GM12878 (cell line): ENCODE measurements around the gene BTNL9. TPM values are rescaled to one million over a fixed set of nuclear protein-coding genes. Genes with fewer than 3 reads are reported as not detected.

Experiments
- ATAC-seq: fragments of 200-7000 bp; cut with Tn5 transposase; 3 replicates; pipeline ENCODE4 v1.9.1; 2020; ENCODE audit warnings: mild to moderate bottlenecking, moderate library complexity
- BruUV-seq: library from RNA; stranded (reverse); fragments of 400-500 nt; replicated peaks from 2 replicates; lab custom pipeline; 2021; lab: Mats Ljungman, UMichigan
- CTCF ChIA-PET: fragments of 300-600 bp; sonication (Branson Sonifier 250); formaldehyde crosslinking; extraction: SDS; loops from one replicate; lab custom pipeline; 2021; ENCODE audit warnings: inconsistent platforms; lab: Yijun Ruan, JAX
- POLR2A ChIA-PET: fragments of 350-600 bp; formaldehyde crosslinking; extraction: SDS; loops from one replicate; lab custom pipeline; 2021; ENCODE audit warnings: inconsistent platforms; lab: Charles Lee
- RAD21 ChIA-PET: fragments of 300-600 bp; sonication (Branson Sonifier 250); formaldehyde crosslinking; loops from one replicate; lab custom pipeline; 2023; ENCODE audit warnings: antibody characterized with exemption; ENCODE audit not compliant: unreplicated experiment; lab: Charles Lee
- SMC1A ChIA-PET: fragments of 300-600 bp; sonication (Branson Sonifier 250); formaldehyde crosslinking; loops from one replicate; lab custom pipeline; 2023; ENCODE audit not compliant: unreplicated experiment, uncharacterized antibody; lab: Charles Lee
- DNase-seq: peaks from one replicate; pipeline ENCODE4 v3.0.0-alpha.2; 2011; ENCODE audit warnings: low read depth, low spot score
- FAIRE-seq: peaks from 3 replicates; lab custom pipeline; 2011; peaks lifted over from hg19 to GRCh38; lab: Jason Lieb, UNC
- H2AFZ ChIP-seq: 2 replicates; pipeline ENCODE4 v1.6.0; 2011; ENCODE audit warnings: low read depth, low read length, control low read depth; ENCODE audit not compliant: control insufficient read depth
- H3K27ac ChIP-seq: 2 replicates; pipeline ENCODE4 v1.5.1; 2011; ENCODE audit warnings: control low read depth; ENCODE audit not compliant: control insufficient read depth, insufficient read depth
- H3K27me3 ChIP-seq, 2 experiments: replicated peaks in 1 of 2; 2 replicates each; pipeline versions ENCODE4 v1.6.0 to v1.6.1; 2011; ENCODE audit warnings: low read length in 1 of 2; ENCODE audit not compliant: control insufficient read depth in 2 of 2, insufficient read depth in 2 of 2
- H3K36me3 ChIP-seq, 2 experiments: 2 replicates each; pipeline ENCODE4 v1.5.1; 2011; ENCODE audit warnings: low read length in 1 of 2; ENCODE audit not compliant: control insufficient read depth in 2 of 2, insufficient read depth in 2 of 2
- H3K4me1 ChIP-seq: 2 replicates; pipeline ENCODE4 v1.6.1; 2011; ENCODE audit warnings: mild to moderate bottlenecking, low read length, moderate library complexity, mixed read lengths; ENCODE audit not compliant: control insufficient read depth, insufficient read depth
- H3K4me2 ChIP-seq: 2 replicates; pipeline ENCODE4 v1.6.0; 2011; ENCODE audit warnings: control low read depth; ENCODE audit not compliant: control insufficient read depth, insufficient read depth
- H3K4me3 ChIP-seq: fragments of 200-600 bp; sonication (generic); 2 replicates; pipeline ENCODE4 v1.5.1; 2016
- H3K79me2 ChIP-seq: 2 replicates; pipeline ENCODE4 v1.6.0; 2011; ENCODE audit warnings: low read length; ENCODE audit not compliant: control insufficient read depth, insufficient read depth
- H3K9ac ChIP-seq: 2 replicates; pipeline ENCODE4 v1.8.0; 2011; ENCODE audit warnings: low read length, control low read depth, mixed read lengths; ENCODE audit not compliant: control insufficient read depth, insufficient read depth
- H3K9me3 ChIP-seq: replicated peaks from 3 replicates; pipeline ENCODE4 v1.5.1; 2011; ENCODE audit warnings: mild to moderate bottlenecking, low read length; ENCODE audit not compliant: control insufficient read depth, insufficient read depth
- H4K20me1 ChIP-seq: 2 replicates; pipeline ENCODE4 v1.6.0; 2011; ENCODE audit not compliant: control insufficient read depth, insufficient read depth
- CBX3 ChIP-seq: fragments of 200-600 bp; sonication (generic); IDR thresholded peaks from 2 replicates; pipeline ENCODE4 v1.6.1; 2016; ENCODE audit warnings: low read depth, borderline replicate concordance
- HCFC1 ChIP-seq: fragments of 150-350 bp; IDR thresholded peaks from 2 replicates; pipeline ENCODE4 v1.6.1; 2014; ENCODE audit warnings: low read length
- MTA2 ChIP-seq: fragments of 450-650 bp; IDR thresholded peaks from 2 replicates; pipeline ENCODE4 v1.6.1; 2016; ENCODE audit warnings: low read depth, mild to moderate bottlenecking, moderate library complexity
- MYC ChIP-seq: IDR thresholded peaks from 2 replicates; pipeline ENCODE4 v1.6.1; 2011; ENCODE audit warnings: mild to moderate bottlenecking, low read length, moderate library complexity, inconsistent platforms; ENCODE audit not compliant: insufficient read depth, insufficient replicate concordance, insufficient read length, severe bottlenecking
- SPI1 ChIP-seq: IDR thresholded peaks from 2 replicates; pipeline ENCODE4 v1.6.1; 2011; ENCODE audit warnings: low read depth, mild to moderate bottlenecking, low read length, moderate library complexity, borderline replicate concordance; ENCODE audit not compliant: insufficient read depth
- SUPT20H ChIP-seq: IDR thresholded peaks from 2 replicates; pipeline ENCODE4 v1.6.1; 2011; ENCODE audit warnings: low read depth, mild to moderate bottlenecking, low read length, moderate library complexity, borderline replicate concordance; ENCODE audit not compliant: control insufficient read depth
- WGBS: methylation state at CpG from one replicate; pipeline ENCODE4 v1.1.6; 2016; ENCODE audit warnings: low lambda C conversion rate; ENCODE audit not compliant: insufficient replicate concordance, insufficient coverage; ENCODE audit errors: missing lambda C conversion rate; 5-methylcytosine and 5-hydroxymethylcytosine counted together
- in situ Hi-C: fragments of 300-500 bp; cut with MboI; formaldehyde crosslinking; loops from 9 replicates; pipeline ENCODE4 v1.14.3; 2018; ENCODE audit warnings: mixed read lengths
- intact Hi-C: fragments of 100-400 bp; cut with micrococcal nuclease; formaldehyde crosslinking; loops from one replicate; pipeline ENCODE4 v1.14.2; 2022; ENCODE audit not compliant: unreplicated experiment
- polyA plus RNA-seq, 11 experiments: library from polyadenylated mRNA; depleted of rRNA in 4 of 11; unstranded in 6 of 11; stranded (reverse) in 5 of 11; fragments of >200 nt; fragmentation: Nextera tagmentation in 4 of 11; fragmentation: Illumina TruSeq in 1 of 11; extraction: Ambion mirVana in 4 of 11; extraction: Trizol in 1 of 11; gene quantifications; 1 replicate in 1 of 11; 2 replicates in 10 of 11; pipeline versions ENCODE4 v1.2.1 to v1.2.3, GENCODE V29; 2011 to 2016; ENCODE audit warnings: inconsistent platforms in 2 of 11, missing spikeins in 2 of 11, low read depth in 1 of 11
- total RNA-seq, 4 experiments: library from RNA; depleted of rRNA in 3 of 4; stranded (reverse); fragments of >200 nt in 3 of 4; fragmentation: Illumina TruSeq in 1 of 4; extraction: Trizol in 1 of 4; gene quantifications; 2 replicates each; pipeline versions ENCODE4 v1.2.1 to v1.2.3, GENCODE V29; 2013 to 2021
- TF ChIP-seq, protein P1 (sequence below): fragments of 450-650 bp; IDR thresholded peaks from 2 replicates; pipeline ENCODE4 v1.6.1; 2017; ENCODE audit warnings: mild to moderate bottlenecking, moderate library complexity
- TF ChIP-seq, protein P2 (sequence below): fragments of 450-650 bp; IDR thresholded peaks from 2 replicates; pipeline ENCODE4 v1.6.1; 2017; ENCODE audit warnings: mild to moderate bottlenecking, low read depth, inconsistent platforms; ENCODE audit not compliant: poor library complexity, severe bottlenecking
- TF ChIP-seq, protein P3 (sequence below): fragments of 450-650 bp; formaldehyde crosslinking; IDR thresholded peaks from 2 replicates; pipeline ENCODE4 v1.4.0; 2020; ENCODE audit warnings: mild to moderate bottlenecking, moderate library complexity
- TF ChIP-seq, protein P4 (sequence below): IDR thresholded peaks from 2 replicates; pipeline ENCODE4 v1.6.1; 2012; ENCODE audit warnings: low read depth, low read length, improper control_type of control experiment
- TF ChIP-seq, protein P5 (sequence below): fragments of 450-650 bp; IDR thresholded peaks from 2 replicates; pipeline ENCODE4 v1.6.1; 2016; ENCODE audit warnings: mild to moderate bottlenecking

Gene BTNL9
- total and polyA plus RNA-seq, 10 of the 15 experiments (the other 5 are each of a cell fraction or from before 2014, with no cell fraction given) = 0.01 to 16.5 (median 0.06) TPM; not detected in 5

DNA sequence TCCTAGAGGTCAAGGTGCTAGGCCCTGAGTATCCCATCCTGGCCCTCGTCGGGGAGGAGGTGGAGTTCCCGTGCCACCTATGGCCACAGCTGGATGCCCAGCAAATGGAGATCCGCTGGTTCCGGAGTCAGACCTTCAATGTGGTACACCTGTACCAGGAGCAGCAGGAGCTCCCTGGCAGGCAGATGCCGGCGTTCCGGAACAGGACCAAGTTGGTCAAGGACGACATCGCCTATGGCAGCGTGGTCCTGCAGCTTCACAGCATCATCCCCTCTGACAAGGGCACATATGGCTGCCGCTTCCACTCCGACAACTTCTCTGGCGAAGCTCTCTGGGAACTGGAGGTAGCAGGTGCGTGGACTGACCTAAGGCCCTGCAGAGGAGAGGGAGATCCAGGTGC is 7.9 kb downstream of the BTNL9 start:
- H4K20me1 ChIP-seq = no peaks in the 10 kb centered on the region
- H3K4me3 ChIP-seq = no peak overlapping the region
- H3K27ac ChIP-seq = no peak overlapping the region
- no peaks in the 10 kb centered on the region for H3K79me2 ChIP-seq
- intact Hi-C loops (no loop called here), in situ Hi-C loops (no loop called here)
- POLR2A ChIA-PET = interaction anchor here (0.5 kb wide), 1 partner anchor 110 kb away, joined by 3 read pairs; no protein-coding TSS in a partner anchor
- WGBS = 97% methylated on average over 15 of the region's 15 CpGs
- H3K9ac ChIP-seq = no peak overlapping the region
- H3K9me3 ChIP-seq = no peaks in the 10 kb centered on the region; the same call in 2 of the 3 replicates
- no peaks in the 10 kb centered on the region for H3K27me3 ChIP-seq
- FAIRE-seq (no peak), DNase-seq (no peak), ATAC-seq (no peak)
- peaks cover 12% of the 10 kb centered on the region for H3K4me1 ChIP-seq
- no peak overlapping the region for H3K4me2 ChIP-seq
- no TSS peak for BruUV-seq
- H2AFZ ChIP-seq = no peak overlapping the region
- CTCF ChIA-PET = interaction anchor here (0.7 kb wide), 1 partner anchor 47 kb away, joined by 3 read pairs; no protein-coding TSS in a partner anchor
- H3K36me3 ChIP-seq = no peaks in the 10 kb centered on the region
- RAD21 ChIA-PET = interaction anchor here (1.5 to 1.8 kb wide), 2 partner anchors 39 to 178 kb away, joined by 5 to 7 read pairs; no protein-coding TSS in a partner anchor
- SMC1A ChIA-PET = no interaction called here
- TF ChIP-seq, protein P1, sequence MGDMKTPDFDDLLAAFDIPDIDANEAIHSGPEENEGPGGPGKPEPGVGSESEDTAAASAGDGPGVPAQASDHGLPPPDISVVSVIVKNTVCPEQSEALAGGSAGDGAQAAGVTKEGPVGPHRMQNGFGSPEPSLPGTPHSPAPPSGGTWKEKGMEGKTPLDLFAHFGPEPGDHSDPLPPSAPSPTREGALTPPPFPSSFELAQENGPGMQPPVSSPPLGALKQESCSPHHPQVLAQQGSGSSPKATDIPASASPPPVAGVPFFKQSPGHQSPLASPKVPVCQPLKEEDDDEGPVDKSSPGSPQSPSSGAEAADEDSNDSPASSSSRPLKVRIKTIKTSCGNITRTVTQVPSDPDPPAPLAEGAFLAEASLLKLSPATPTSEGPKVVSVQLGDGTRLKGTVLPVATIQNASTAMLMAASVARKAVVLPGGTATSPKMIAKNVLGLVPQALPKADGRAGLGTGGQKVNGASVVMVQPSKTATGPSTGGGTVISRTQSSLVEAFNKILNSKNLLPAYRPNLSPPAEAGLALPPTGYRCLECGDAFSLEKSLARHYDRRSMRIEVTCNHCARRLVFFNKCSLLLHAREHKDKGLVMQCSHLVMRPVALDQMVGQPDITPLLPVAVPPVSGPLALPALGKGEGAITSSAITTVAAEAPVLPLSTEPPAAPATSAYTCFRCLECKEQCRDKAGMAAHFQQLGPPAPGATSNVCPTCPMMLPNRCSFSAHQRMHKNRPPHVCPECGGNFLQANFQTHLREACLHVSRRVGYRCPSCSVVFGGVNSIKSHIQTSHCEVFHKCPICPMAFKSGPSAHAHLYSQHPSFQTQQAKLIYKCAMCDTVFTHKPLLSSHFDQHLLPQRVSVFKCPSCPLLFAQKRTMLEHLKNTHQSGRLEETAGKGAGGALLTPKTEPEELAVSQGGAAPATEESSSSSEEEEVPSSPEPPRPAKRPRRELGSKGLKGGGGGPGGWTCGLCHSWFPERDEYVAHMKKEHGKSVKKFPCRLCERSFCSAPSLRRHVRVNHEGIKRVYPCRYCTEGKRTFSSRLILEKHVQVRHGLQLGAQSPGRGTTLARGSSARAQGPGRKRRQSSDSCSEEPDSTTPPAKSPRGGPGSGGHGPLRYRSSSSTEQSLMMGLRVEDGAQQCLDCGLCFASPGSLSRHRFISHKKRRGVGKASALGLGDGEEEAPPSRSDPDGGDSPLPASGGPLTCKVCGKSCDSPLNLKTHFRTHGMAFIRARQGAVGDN = no peak
- TF ChIP-seq, protein P2, sequence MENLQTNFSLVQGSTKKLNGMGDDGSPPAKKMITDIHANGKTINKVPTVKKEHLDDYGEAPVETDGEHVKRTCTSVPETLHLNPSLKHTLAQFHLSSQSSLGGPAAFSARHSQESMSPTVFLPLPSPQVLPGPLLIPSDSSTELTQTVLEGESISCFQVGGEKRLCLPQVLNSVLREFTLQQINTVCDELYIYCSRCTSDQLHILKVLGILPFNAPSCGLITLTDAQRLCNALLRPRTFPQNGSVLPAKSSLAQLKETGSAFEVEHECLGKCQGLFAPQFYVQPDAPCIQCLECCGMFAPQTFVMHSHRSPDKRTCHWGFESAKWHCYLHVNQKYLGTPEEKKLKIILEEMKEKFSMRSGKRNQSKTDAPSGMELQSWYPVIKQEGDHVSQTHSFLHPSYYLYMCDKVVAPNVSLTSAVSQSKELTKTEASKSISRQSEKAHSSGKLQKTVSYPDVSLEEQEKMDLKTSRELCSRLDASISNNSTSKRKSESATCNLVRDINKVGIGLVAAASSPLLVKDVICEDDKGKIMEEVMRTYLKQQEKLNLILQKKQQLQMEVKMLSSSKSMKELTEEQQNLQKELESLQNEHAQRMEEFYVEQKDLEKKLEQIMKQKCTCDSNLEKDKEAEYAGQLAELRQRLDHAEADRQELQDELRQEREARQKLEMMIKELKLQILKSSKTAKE = no peak
- TF ChIP-seq, protein P3, sequence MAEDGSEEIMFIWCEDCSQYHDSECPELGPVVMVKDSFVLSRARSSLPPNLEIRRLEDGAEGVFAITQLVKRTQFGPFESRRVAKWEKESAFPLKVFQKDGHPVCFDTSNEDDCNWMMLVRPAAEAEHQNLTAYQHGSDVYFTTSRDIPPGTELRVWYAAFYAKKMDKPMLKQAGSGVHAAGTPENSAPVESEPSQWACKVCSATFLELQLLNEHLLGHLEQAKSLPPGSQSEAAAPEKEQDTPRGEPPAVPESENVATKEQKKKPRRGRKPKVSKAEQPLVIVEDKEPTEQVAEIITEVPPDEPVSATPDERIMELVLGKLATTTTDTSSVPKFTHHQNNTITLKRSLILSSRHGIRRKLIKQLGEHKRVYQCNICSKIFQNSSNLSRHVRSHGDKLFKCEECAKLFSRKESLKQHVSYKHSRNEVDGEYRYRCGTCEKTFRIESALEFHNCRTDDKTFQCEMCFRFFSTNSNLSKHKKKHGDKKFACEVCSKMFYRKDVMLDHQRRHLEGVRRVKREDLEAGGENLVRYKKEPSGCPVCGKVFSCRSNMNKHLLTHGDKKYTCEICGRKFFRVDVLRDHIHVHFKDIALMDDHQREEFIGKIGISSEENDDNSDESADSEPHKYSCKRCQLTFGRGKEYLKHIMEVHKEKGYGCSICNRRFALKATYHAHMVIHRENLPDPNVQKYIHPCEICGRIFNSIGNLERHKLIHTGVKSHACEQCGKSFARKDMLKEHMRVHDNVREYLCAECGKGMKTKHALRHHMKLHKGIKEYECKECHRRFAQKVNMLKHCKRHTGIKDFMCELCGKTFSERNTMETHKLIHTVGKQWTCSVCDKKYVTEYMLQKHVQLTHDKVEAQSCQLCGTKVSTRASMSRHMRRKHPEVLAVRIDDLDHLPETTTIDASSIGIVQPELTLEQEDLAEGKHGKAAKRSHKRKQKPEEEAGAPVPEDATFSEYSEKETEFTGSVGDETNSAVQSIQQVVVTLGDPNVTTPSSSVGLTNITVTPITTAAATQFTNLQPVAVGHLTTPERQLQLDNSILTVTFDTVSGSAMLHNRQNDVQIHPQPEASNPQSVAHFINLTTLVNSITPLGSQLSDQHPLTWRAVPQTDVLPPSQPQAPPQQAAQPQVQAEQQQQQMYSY = no peak
- TF ChIP-seq, protein P4, sequence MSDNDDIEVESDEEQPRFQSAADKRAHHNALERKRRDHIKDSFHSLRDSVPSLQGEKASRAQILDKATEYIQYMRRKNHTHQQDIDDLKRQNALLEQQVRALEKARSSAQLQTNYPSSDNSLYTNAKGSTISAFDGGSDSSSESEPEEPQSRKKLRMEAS = no peak
- TF ChIP-seq MYC (no peak), SUPT20H (no peak), SPI1 (no peak), CBX3 (no peak), HCFC1 (no peak), MTA2 (no peak)
- TF ChIP-seq, protein P5, sequence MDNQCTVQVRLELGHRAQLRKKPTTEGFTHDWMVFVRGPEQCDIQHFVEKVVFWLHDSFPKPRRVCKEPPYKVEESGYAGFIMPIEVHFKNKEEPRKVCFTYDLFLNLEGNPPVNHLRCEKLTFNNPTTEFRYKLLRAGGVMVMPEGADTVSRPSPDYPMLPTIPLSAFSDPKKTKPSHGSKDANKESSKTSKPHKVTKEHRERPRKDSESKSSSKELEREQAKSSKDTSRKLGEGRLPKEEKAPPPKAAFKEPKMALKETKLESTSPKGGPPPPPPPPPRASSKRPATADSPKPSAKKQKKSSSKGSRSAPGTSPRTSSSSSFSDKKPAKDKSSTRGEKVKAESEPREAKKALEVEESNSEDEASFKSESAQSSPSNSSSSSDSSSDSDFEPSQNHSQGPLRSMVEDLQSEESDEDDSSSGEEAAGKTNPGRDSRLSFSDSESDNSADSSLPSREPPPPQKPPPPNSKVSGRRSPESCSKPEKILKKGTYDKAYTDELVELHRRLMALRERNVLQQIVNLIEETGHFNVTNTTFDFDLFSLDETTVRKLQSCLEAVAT = no peak
